PC-9 (cell line): ENCODE results near the gene CD72.

ENCODE experiments used
- EZH2 ChIP-seq: fragments of 200-600 bp; sonication (generic); IDR thresholded peaks from 2 replicates; pipeline ENCODE4 v1.8.0; 2017; ENCODE audit warnings: antibody characterized with exemption, low read depth
- TF ChIP-seq, protein P1 (sequence below): fragments of 200-600 bp; sonication (generic); conservative IDR thresholded peaks from 2 replicates; pipeline ENCODE4 v1.6.1; 2017; ENCODE audit warnings: mixed run types, antibody characterized with exemption, mild to moderate bottlenecking, moderate library complexity

DNA sequence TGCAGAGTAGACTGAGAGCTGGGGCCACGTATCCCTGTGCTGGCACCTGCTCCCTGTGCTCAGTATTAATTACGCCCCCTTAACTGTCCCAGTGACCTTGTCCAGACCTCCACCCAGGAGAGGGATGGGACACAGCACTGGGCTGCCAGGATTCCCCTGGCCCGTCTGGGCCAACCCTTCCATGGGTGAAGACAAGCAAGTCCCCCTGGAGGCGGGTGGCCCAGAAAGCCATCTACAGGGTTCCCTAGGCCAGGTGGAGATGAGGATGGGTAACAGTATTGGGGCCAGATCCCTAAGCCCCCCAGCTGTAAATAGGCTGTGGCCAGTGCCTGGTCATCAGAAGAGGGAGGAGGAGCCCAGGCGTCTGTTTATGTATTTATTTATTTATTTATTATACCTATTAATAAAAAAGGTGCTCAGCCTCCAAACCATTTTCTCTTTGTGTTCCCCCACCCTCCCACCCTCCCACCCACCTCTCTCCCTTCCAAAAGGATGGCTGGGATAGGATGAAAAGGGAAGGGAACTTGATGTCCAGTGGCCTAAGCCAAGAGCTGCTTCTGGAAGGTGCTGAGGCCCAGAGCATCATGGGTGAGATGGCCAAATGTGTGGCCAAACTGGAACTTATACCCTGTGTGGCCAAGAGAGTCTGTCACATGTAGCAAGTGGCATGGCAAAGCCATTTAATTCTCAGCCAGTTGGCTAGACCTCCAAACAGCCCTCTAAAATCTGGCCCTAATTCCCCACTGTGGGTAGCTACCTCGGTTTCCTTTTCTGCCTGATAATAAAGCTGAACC, 56.5 kb downstream of the CD72 start:
- TF ChIP-seq, protein P1, sequence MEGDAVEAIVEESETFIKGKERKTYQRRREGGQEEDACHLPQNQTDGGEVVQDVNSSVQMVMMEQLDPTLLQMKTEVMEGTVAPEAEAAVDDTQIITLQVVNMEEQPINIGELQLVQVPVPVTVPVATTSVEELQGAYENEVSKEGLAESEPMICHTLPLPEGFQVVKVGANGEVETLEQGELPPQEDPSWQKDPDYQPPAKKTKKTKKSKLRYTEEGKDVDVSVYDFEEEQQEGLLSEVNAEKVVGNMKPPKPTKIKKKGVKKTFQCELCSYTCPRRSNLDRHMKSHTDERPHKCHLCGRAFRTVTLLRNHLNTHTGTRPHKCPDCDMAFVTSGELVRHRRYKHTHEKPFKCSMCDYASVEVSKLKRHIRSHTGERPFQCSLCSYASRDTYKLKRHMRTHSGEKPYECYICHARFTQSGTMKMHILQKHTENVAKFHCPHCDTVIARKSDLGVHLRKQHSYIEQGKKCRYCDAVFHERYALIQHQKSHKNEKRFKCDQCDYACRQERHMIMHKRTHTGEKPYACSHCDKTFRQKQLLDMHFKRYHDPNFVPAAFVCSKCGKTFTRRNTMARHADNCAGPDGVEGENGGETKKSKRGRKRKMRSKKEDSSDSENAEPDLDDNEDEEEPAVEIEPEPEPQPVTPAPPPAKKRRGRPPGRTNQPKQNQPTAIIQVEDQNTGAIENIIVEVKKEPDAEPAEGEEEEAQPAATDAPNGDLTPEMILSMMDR, result no peak
- TF ChIP-seq EZH2, result no peak
